C4-2B (cell line): ENCODE data around the gene SPATA4.
A peak's percentile ranks its signal among the peaks of the same experiment; 100 is the strongest.

ENCODE experiments used
- H3K27ac ChIP-seq: fragments of 450-650 bp; 2 replicates; pipeline ENCODE4 v1.5.1; 2017
- ZFX ChIP-seq: fragments of 450-650 bp; IDR thresholded peaks from 2 replicates; pipeline ENCODE4 v1.6.1; 2017
- TF ChIP-seq, protein P1 (sequence below): fragments of 450-650 bp; conservative IDR thresholded peaks from 2 replicates; pipeline ENCODE4 v1.5.1; 2017; ENCODE audit warnings: mild to moderate bottlenecking

Gene SPATA4

DNA sequence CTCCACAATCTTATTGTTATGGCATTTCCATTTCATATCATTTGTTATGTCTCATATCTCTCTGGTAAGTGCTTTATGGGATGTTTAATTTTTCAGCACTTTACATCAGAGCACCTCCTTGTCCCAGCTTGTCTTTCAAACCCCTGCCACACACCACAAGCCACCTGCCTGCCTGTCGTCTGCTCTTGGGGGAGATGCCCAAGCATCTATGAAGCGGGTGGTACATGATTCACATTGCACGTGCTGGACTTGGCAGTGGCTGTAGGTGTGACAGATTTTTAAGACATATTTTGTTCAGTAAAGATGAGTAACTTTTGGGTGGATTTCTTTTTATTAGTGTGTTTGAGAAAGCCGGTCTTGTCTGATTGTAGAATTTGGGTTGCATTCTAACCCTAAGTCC, 14.2 kb upstream of the SPATA4 start:
- TF ChIP-seq, protein P1, sequence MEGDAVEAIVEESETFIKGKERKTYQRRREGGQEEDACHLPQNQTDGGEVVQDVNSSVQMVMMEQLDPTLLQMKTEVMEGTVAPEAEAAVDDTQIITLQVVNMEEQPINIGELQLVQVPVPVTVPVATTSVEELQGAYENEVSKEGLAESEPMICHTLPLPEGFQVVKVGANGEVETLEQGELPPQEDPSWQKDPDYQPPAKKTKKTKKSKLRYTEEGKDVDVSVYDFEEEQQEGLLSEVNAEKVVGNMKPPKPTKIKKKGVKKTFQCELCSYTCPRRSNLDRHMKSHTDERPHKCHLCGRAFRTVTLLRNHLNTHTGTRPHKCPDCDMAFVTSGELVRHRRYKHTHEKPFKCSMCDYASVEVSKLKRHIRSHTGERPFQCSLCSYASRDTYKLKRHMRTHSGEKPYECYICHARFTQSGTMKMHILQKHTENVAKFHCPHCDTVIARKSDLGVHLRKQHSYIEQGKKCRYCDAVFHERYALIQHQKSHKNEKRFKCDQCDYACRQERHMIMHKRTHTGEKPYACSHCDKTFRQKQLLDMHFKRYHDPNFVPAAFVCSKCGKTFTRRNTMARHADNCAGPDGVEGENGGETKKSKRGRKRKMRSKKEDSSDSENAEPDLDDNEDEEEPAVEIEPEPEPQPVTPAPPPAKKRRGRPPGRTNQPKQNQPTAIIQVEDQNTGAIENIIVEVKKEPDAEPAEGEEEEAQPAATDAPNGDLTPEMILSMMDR, result no peak
- TF ChIP-seq ZFX, result no peak
- H3K27ac ChIP-seq, result no peak overlapping the region

DNA sequence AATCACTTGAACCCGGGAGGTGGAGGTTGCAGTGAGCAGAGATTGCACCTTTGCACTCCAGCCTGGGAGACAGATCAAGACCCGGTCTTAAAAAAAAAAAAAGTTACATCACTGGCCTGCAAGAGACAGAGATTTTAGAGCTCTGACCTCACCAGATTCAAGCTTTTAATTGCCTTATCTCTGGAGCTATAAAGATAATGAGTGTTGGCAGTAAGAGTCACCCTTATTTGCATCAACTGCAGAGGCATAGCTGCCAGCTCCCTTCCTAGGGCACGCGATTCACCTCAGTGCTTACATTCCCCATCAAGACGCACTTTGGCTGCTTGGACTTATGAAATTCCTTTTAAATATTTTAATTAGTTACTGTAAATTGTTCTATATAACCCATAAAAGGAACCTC, 12.5 kb upstream of the SPATA4 start:
- no peak for TF ChIP-seq ZFX
- TF ChIP-seq, protein P1, result no peak
- H3K27ac ChIP-seq, result no peak overlapping the region

DNA sequence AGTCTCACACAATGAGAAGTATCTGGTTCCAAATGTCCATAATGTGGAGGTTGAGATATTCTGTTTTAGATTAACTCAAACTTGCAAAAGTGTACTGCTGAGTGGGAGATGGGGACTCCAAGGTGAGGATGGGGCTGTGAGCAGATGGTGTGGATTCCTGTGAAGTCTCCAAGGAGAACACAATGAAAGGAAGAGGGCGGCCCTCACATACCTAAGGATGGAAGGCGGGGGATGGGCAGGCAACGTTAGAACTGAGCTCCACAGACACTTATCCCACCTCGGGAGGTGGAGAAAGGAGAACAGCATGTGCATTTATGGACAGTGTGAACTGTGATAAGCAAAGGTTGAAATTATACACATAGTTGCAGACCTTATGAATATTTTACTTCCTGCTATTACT, 9.9 kb upstream of the SPATA4 start:
- H3K27ac ChIP-seq, result no peak overlapping the region
- TF ChIP-seq, protein P1, result no peak
- no peak for TF ChIP-seq ZFX

DNA sequence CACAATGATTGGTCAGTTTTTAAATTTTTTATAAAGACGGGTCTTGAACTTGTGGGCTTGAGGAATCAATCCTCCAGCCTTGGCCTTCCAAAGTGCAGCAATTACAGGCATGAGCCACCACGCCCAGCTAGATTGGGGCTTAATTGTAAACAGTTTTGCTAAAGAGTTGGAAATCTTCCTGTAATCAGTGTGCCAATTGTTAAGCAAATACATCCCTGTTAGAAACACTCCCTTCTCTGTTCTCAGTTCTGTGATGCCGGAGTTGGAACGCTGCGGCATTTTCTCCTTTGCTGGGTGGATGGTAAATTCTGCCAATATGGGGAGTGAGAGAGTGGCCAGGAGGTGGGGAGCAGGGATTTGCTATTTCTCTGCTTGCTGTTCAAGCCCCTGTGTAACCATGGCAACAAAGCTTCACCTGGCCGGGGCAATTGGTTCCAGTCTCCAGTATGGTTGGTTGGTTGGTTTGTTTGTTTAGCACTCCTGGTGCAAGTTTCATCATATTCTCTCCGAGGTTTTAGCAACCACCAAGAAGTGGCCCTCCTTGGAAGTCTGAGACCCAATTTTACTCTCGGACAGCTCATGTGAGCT, 3.0 kb upstream of the SPATA4 start:
- no peak overlapping the region for H3K27ac ChIP-seq
- TF ChIP-seq, protein P1, result no peak
- no peak for TF ChIP-seq ZFX

DNA sequence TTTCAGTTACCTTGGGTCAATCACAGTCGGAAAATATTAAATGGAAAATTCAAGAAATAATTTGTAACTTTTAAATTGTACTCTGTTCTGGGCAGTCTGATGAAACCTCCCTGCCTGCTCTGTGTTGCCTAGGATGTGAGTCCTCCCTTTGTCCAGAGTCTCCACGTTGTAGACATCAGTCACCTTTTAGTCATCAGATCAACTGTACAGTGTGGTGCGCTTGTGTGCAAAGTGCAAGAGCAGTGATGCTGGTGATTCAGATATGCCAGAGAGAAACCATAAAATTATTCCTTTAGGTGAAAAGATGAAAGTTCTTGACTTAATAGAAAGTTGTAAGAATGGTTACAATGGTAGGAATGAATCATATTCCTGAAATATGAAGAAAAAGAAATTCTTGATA, 1.4 kb downstream of the SPATA4 start:
- no peak overlapping the region for H3K27ac ChIP-seq
- no peak for TF ChIP-seq ZFX
- TF ChIP-seq, protein P1, result no peak

DNA sequence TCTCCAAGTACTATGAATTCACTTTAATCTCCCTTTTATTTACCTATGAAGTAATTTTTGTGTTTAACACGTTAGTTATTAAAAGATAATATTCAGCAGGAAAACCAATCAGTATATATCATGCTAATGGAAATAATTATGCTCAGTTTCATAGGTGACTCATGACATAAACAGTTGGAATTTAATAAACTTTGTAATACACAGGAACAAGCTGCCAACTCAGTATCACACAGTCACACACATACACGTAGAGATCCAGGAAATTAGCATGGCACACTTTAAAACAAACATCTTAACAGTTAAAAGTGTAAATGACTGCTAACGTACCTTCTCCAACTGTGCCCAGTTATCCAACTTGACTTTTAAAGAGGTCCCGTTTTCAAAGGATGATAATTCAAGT, 2.3 kb downstream of the SPATA4 start:
- no peak overlapping the region for H3K27ac ChIP-seq
- TF ChIP-seq, protein P1, result no peak
- no peak for TF ChIP-seq ZFX

DNA sequence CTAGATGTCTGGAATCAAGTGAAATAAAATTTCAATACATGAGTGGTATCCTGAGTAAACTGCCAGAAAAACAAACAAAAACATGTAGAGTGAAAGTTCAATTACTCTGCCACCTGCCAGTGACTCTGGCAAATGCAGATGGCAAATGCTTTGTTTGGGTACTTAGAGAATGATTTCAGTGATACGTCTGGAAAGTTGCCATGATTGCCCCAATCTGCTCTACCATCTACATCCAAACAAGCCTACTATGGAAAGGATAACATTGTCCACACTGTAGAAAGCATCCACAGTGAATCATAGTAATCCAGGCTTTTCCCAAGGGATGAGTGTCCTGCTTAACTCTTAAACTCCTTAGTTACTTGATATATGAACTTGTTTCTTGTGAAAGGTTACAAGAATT, 3.4 kb downstream of the SPATA4 start:
- TF ChIP-seq, protein P1, result peak; percentile 20
- TF ChIP-seq ZFX, result no peak
- H3K27ac ChIP-seq, result no peak overlapping the region
